HG02938 (cell line): ENCODE measurements around the gene TNNT1.
"Not testable (repeated sequence)": the region's sequence is repeated elsewhere in the genome, so short reads cannot be mapped to it uniquely, and the experiment has no call there.

Experiments
- ATAC-seq: cut with Tn5 transposase; IDR thresholded peaks from one replicate; pipeline ENCODE4 v1.9.1; 2021; ENCODE audit warnings: mild to moderate bottlenecking, moderate library complexity; ENCODE audit not compliant: unreplicated experiment

The TNNT1 gene

GRCh38 chr19:55171440-55171839, 22.4 kb upstream of the TNNT1 start:
- no peak for ATAC-seq

- no peak for ATAC-seq
Measured at GRCh38 chr19:55169136-55169535, 20.1 kb upstream of the TNNT1 start.

GRCh38 chr19:55166530-55167268, 17.7 kb upstream of the TNNT1 start, which contains the start of gene DNAAF3:
Gene DNAAF3 (minus strand): TSS chr19:55166613. CDS start chr19:55166413, 200 bp downstream.
- peak; percentile 75 for ATAC-seq

- no peak for ATAC-seq
Measured at GRCh38 chr19:55165952-55166529, 17.0 kb upstream of the TNNT1 start.

- no peak for ATAC-seq
Measured at GRCh38 chr19:55161571-55162322, 12.7 kb upstream of the TNNT1 start.

- no peak for ATAC-seq
Measured at GRCh38 chr19:55160986-55161365, 12.0 kb upstream of the TNNT1 start.

GRCh38 chr19:55160128-55160985, 11.4 kb upstream of the TNNT1 start:
- no peak for ATAC-seq

- no peak for ATAC-seq
Measured at GRCh38 chr19:55158848-55159749, 10.1 kb upstream of the TNNT1 start.

GRCh38 chr19:55158423-55158822, 9.4 kb upstream of the TNNT1 start:
- ATAC-seq = no peak

GRCh38 chr19:55157064-55157908, 8.3 kb upstream of the TNNT1 start, which contains the start of gene TNNI3:
Gene TNNI3 (minus strand): TSS chr19:55157732. CDS start chr19:55157589, 143 bp downstream.
- ATAC-seq = no peak

- ATAC-seq = no peak
Measured at GRCh38 chr19:55156202-55157063, 7.4 kb upstream of the TNNT1 start.

GRCh38 chr19:55155784-55156183, 6.8 kb upstream of the TNNT1 start:
- not testable (repeated sequence) for ATAC-seq

GRCh38 chr19:55153652-55154264, 4.8 kb upstream of the TNNT1 start:
- no peak for ATAC-seq

- ATAC-seq = no peak
Measured at GRCh38 chr19:55152017-55152416, 3.0 kb upstream of the TNNT1 start.

GRCh38 chr19:55147545-55148251, 1.3 kb downstream of the TNNT1 start:
- ATAC-seq = no peak

- ATAC-seq = no peak
Measured at GRCh38 chr19:55146705-55147273, 2.2 kb downstream of the TNNT1 start.
